Measurements from ENCODE around the gene PSMD9. TPM values are rescaled to one million over a fixed set of nuclear protein-coding genes. Genes with fewer than 3 reads are reported as not detected.
"Not testable (repeated sequence)": the region's sequence is repeated elsewhere in the genome, so short reads cannot be mapped to it uniquely, and the experiment has no call there.

The PSMD9 gene
- total RNA-seq, 2 donors from 2014 or later = 68.2 to 73.3 TPM

- no peaks in the 10 kb centered on the region for H3K36me3 ChIP-seq
- no peaks in the 10 kb centered on the region for H3K27me3 ChIP-seq (replicated peaks; ENCODE audit: insufficient read depth)
- no peaks in the 10 kb centered on the region for H3K4me1 ChIP-seq (replicated peaks)
- peak; percentile 40 for DNase-seq (ENCODE audit: low spot score)
- peak within 1 kb of the TSS; percentile 66 to 72 for H3K27ac ChIP-seq
- 56% methylated on average over 16 of the region's 16 CpGs for WGBS
- no peaks in the 10 kb centered on the region for H3K9me3 ChIP-seq
- intact Hi-C loops (cut with DNase I) = no loop called here
- TF ChIP-seq POLR2AphosphoS5 (IDR thresholded peaks at IDR 0.05) (peak; percentile 52), POLR2A (IDR thresholded peaks at IDR 0.05) (no peak)
- H3K4me3 ChIP-seq = no peak within 1 kb of the TSS
Measured at GRCh38 chr12:121858662-121859572, 29.7 kb upstream of the PSMD9 start, which contains the start of gene HPD. Gene HPD, minus strand, starts transcription at chr12:121858859. Its CDS starts 36 bp downstream, at chr12:121858823.

- DNase-seq (ENCODE audit: low spot score) = no peak
- no peak overlapping the region for H3K4me3 ChIP-seq
- H3K27me3 ChIP-seq (replicated peaks; ENCODE audit: insufficient read depth) = no peaks in the 10 kb centered on the region
- H3K9me3 ChIP-seq = no peaks in the 10 kb centered on the region
- peak overlapping the region; percentile 66 to 72 for H3K27ac ChIP-seq
- H3K4me1 ChIP-seq (replicated peaks) = no peaks in the 10 kb centered on the region
- WGBS = 100% methylated on average over 1 of the region's 1 CpG
- no peak for TF ChIP-seq POLR2AphosphoS5 (IDR thresholded peaks at IDR 0.05)
- intact Hi-C loops (cut with DNase I) = no loop called here
- no peaks in the 10 kb centered on the region for H3K36me3 ChIP-seq
Measured at GRCh38 chr12:121860257-121860656, 28.3 kb upstream of the PSMD9 start.

- H3K9me3 ChIP-seq; H3K4me1 ChIP-seq (replicated peaks); H3K4me3 ChIP-seq; DNase-seq (ENCODE audit: low spot score); H3K36me3 ChIP-seq; H3K27me3 ChIP-seq (replicated peaks; ENCODE audit: insufficient read depth); intact Hi-C loops (cut with DNase I): not testable (repeated sequence)
- H3K27ac ChIP-seq = peak overlapping the region in 1 of 2 donors; percentile 23
- WGBS = 100% methylated on average over 4 of the region's 4 CpGs
Measured at GRCh38 chr12:121860699-121861098, 27.9 kb upstream of the PSMD9 start.

GRCh38 chr12:121861636-121862254 is 26.8 kb upstream of the PSMD9 start:
- intact Hi-C loops (cut with DNase I) = no loop called here
- no peak overlapping the region for H3K4me3 ChIP-seq
- H3K36me3 ChIP-seq = no peaks in the 10 kb centered on the region

GRCh38 chr12:121866331-121866730 is 22.3 kb upstream of the PSMD9 start:
- H3K27ac ChIP-seq = no peak overlapping the region
- H3K4me3 ChIP-seq = no peak overlapping the region
- intact Hi-C loops (cut with DNase I) = no loop called here
- 53% methylated on average over 4 of the region's 4 CpGs for WGBS
- no peaks in the 10 kb centered on the region for H3K9me3 ChIP-seq
- H3K27me3 ChIP-seq (replicated peaks; ENCODE audit: insufficient read depth) = no peaks in the 10 kb centered on the region
- TF ChIP-seq POLR2AphosphoS5 (IDR thresholded peaks at IDR 0.05) (no peak), CTCF (IDR thresholded peaks at IDR 0.05) (no peak)
- no peaks in the 10 kb centered on the region for H3K36me3 ChIP-seq
- no peaks in the 10 kb centered on the region for H3K4me1 ChIP-seq (replicated peaks)
- DNase-seq (ENCODE audit: low spot score) = no peak

More at GRCh38 chr12:121861636-121862254, 26.8 kb upstream of the PSMD9 start:
- TF ChIP-seq CTCF (IDR thresholded peaks at IDR 0.05) (no peak), POLR2AphosphoS5 (IDR thresholded peaks at IDR 0.05) (no peak), POLR2A (IDR thresholded peaks at IDR 0.05) (no peak)
- Histone ChIP-seq H3K27ac (peak overlapping the region; percentile 15 to 23), H3K4me1 (replicated peaks) (no peaks in the 10 kb centered on the region), H3K27me3 (replicated peaks; ENCODE audit: insufficient read depth) (no peaks in the 10 kb centered on the region), H3K9me3 (no peaks in the 10 kb centered on the region)
- no peak for DNase-seq (ENCODE audit: low spot score)
- WGBS = 8% methylated on average over 11 of the region's 11 CpGs

- H3K36me3 ChIP-seq; H3K4me3 ChIP-seq; H3K27ac ChIP-seq; intact Hi-C loops (cut with DNase I); H3K9me3 ChIP-seq; H3K27me3 ChIP-seq (replicated peaks; ENCODE audit: insufficient read depth); DNase-seq (ENCODE audit: low spot score); H3K4me1 ChIP-seq (replicated peaks): not testable (repeated sequence)
- 91% methylated on average over 8 of the region's 8 CpGs for WGBS
Measured at GRCh38 chr12:121869229-121869628, 19.4 kb upstream of the PSMD9 start.
